Smooth muscle cell (in vitro differentiated cells): ENCODE measurements around the gene RAP1GAP2. TPM values are rescaled to one million over a fixed set of nuclear protein-coding genes. Genes with fewer than 3 reads are reported as not detected.

Source experiments
- DNase-seq: peaks from one replicate; lab custom pipeline; 2025; ENCODE audit not compliant: unreplicated experiment; lab: John Stamatoyannopoulos, UW
- H2AFZ ChIP-seq: fragments of 200-600 bp; sonication (generic); 2 replicates; pipeline ENCODE4 v1.6.0; 2016; ENCODE audit warnings: antibody characterized with exemption, low read depth, mild to moderate bottlenecking
- H3F3A ChIP-seq: fragments of 200-600 bp; sonication (generic); 2 replicates; pipeline ENCODE4 v1.6.0; 2017; ENCODE audit warnings: antibody characterized with exemption, low read depth
- H3K27ac ChIP-seq: fragments of 200-600 bp; sonication (generic); 2 replicates; pipeline ENCODE4 v1.5.1; 2016; ENCODE audit warnings: low read depth, mild to moderate bottlenecking
- H3K27me3 ChIP-seq: fragments of 200-600 bp; sonication (generic); 2 replicates; pipeline ENCODE4 v1.6.1; 2016; ENCODE audit warnings: low read depth, mild to moderate bottlenecking
- H3K36me3 ChIP-seq: fragments of 200-600 bp; sonication (generic); 2 replicates; pipeline ENCODE4 v1.5.1; 2016; ENCODE audit warnings: low read depth
- H3K4me1 ChIP-seq: fragments of 200-600 bp; sonication (generic); 2 replicates; pipeline ENCODE4 v1.5.1; 2016; ENCODE audit warnings: low read depth
- H3K4me2 ChIP-seq: fragments of 200-600 bp; sonication (generic); 2 replicates; pipeline ENCODE4 v1.6.0; 2016; ENCODE audit warnings: mild to moderate bottlenecking
- H3K4me3 ChIP-seq: fragments of 200-600 bp; sonication (generic); 2 replicates; pipeline ENCODE4 v1.5.1; 2016; ENCODE audit warnings: mild to moderate bottlenecking
- H3K79me2 ChIP-seq: fragments of 200-600 bp; sonication (generic); 2 replicates; pipeline ENCODE4 v1.6.0; 2016; ENCODE audit warnings: low read depth, mild to moderate bottlenecking
- H3K9ac ChIP-seq: fragments of 200-600 bp; sonication (generic); 2 replicates; pipeline ENCODE4 v1.6.0; 2016; ENCODE audit warnings: low read depth
- H3K9me3 ChIP-seq: fragments of 200-600 bp; sonication (generic); replicated peaks from 2 replicates; pipeline ENCODE4 v1.5.1; 2016; ENCODE audit warnings: low read depth
- H4K20me1 ChIP-seq: fragments of 200-600 bp; sonication (generic); 2 replicates; pipeline ENCODE4 v1.6.0; 2016; ENCODE audit warnings: low read depth
- WGBS: methylation state at CpG from one replicate; pipeline ENCODE4 v1.1.7; 2016; ENCODE audit warnings: low lambda C conversion rate; 5-methylcytosine and 5-hydroxymethylcytosine counted together
- polyA plus RNA-seq: library from polyadenylated mRNA; unstranded; fragments of >200 nt; fragmentation: Nextera tagmentation; extraction: Ambion mirVana; gene quantifications from 2 replicates; pipeline ENCODE4 v1.2.1, GENCODE V29; 2016
- total RNA-seq: library from RNA; depleted of rRNA; stranded (reverse); fragments of >200 nt; gene quantifications from 2 replicates; pipeline ENCODE4 v1.2.3, GENCODE V29; 2014
- TF ChIP-seq, protein P1 (sequence below): fragments of 200-600 bp; sonication (generic); IDR thresholded peaks from 2 replicates; pipeline ENCODE4 v1.5.1; 2017; ENCODE audit warnings: borderline replicate concordance, mild to moderate bottlenecking, antibody characterized with exemption; ENCODE audit not compliant: insufficient read depth, poor library complexity, severe bottlenecking

The RAP1GAP2 gene
- total and polyA plus RNA-seq, 2 experiments from 2014 or later: 0.31 to 0.99 TPM

DNA sequence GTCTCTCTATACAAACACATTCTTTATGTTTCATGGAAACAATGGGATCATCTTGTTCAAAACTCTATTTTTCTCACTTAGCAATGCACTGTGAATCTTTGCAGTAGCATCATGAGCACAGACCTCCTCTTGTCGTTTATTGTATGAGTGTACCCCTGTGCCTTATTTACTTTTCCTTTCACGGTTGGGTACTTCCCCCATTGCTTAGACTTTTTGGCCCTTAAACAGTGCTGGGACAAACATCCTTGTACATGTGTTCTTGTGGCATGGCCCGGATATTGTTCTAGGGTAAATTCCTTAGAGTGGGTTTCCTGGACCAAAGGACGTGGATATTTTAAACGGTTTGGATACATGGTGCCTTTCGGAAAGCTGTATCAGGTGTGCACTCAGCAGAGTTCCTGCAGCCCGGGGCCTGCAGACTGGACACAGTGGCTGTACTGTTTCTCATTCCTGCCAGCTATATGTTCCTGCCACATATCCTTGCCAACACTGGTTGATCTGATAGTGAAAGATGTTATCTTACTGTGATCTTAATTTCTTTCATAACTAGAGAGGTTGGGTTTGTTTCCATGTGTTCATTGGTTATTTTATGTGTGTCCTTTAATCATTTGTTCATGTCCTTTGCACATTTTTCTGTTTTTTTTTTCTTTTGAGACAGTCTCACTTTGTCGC, 156.1 kb downstream of the RAP1GAP2 start:
- no peaks in the 10 kb centered on the region for H3K4me1 ChIP-seq
- DNase-seq: no peak

DNA sequence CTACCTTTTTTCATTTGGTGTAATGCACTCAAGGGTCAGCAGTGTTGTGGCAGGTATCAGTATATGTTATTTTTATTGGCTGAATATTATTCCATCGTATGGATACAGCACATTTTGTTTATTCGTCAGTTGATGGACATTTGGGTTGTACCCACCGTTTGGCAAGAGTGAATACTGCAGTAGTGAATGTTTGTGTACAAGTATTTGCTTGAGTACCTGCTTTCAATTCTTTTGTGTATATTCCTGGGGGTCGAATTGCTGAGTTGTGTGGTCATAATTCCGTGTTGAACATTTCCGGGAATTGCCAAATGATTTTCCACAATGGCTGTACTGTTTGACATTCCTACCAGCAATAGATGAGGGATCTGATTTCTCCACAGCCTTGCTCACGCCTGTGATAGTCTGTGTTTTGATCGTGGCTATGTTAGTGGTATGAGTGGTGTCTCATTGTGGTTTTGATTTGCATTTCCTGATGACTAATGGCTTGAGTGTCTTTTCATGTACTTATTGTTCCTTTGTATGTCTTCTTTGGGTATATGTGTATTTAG, 158.7 kb downstream of the RAP1GAP2 start:
- Histone ChIP-seq H4K20me1 (no peaks in the 10 kb centered on the region), H3K9ac (peak overlapping the region; percentile 48), H3F3A (no peaks in the 10 kb centered on the region), H3K36me3 (no peaks in the 10 kb centered on the region), H3K27ac (peak overlapping the region; percentile 58), H3K27me3 (no peaks in the 10 kb centered on the region), H3K79me2 (no peaks in the 10 kb centered on the region), H3K9me3 (no peaks in the 10 kb centered on the region), H3K4me3 (no peak overlapping the region), H3K4me1 (no peaks in the 10 kb centered on the region), H3K4me2 (peak overlapping the region; percentile 67), H2AFZ (no peak overlapping the region)
- TF ChIP-seq, protein P1, sequence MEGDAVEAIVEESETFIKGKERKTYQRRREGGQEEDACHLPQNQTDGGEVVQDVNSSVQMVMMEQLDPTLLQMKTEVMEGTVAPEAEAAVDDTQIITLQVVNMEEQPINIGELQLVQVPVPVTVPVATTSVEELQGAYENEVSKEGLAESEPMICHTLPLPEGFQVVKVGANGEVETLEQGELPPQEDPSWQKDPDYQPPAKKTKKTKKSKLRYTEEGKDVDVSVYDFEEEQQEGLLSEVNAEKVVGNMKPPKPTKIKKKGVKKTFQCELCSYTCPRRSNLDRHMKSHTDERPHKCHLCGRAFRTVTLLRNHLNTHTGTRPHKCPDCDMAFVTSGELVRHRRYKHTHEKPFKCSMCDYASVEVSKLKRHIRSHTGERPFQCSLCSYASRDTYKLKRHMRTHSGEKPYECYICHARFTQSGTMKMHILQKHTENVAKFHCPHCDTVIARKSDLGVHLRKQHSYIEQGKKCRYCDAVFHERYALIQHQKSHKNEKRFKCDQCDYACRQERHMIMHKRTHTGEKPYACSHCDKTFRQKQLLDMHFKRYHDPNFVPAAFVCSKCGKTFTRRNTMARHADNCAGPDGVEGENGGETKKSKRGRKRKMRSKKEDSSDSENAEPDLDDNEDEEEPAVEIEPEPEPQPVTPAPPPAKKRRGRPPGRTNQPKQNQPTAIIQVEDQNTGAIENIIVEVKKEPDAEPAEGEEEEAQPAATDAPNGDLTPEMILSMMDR: no peak
- DNase-seq: no peak
- WGBS: 46% methylated on average over 8 of the region's 8 CpGs

More for the DNA sequence above, 156.1 kb downstream of the RAP1GAP2 start:
- H3K9me3 ChIP-seq: no peaks in the 10 kb centered on the region
- TF ChIP-seq, protein P1: no peak
- H3K27me3 ChIP-seq: no peaks in the 10 kb centered on the region
- H3K36me3 ChIP-seq: no peaks in the 10 kb centered on the region
- H3K27ac ChIP-seq: no peak overlapping the region
- H3K4me3 ChIP-seq: no peak overlapping the region
- no peaks in the 10 kb centered on the region for H4K20me1 ChIP-seq
- 91% methylated on average over 8 of the region's 8 CpGs for WGBS
- no peak overlapping the region for H2AFZ ChIP-seq
- no peaks in the 10 kb centered on the region for H3F3A ChIP-seq
- H3K9ac ChIP-seq: no peak overlapping the region
- H3K79me2 ChIP-seq: no peaks in the 10 kb centered on the region
- no peak overlapping the region for H3K4me2 ChIP-seq

DNA sequence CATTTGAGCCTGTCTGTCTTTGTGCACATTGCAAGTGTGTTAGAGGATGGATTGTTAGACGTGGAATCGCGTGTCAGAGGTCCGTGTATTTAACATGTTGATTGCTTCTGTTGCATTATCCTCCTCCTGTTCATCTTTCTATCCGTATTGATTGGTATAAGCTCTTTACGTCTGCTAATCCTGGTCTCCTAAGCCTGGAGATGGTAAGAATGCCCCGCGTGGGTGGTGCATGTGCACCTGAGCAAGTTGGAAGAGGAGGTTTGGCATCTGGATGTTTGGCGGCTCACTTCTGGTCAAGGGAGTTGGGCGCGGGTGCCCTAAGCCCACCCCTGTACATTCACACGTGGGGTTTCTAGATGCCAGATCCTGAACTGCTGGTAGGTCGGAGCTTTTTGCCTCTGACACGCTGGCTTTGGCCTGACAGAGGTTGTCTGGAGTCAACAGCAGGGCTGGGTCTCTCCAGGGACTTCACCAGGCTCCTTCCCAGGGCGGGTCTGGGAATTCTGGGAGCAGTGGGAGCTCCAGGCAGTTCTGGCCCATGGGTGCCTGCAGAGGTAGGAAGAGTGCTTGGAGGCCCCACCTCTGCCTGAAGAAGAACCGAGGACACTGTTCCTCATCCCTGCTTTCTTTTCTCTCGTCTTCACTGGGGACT, 159.8 kb downstream of the RAP1GAP2 start:
- no peak for DNase-seq
- H3K36me3 ChIP-seq: no peaks in the 10 kb centered on the region
- no peak overlapping the region for H3K9ac ChIP-seq
- H3K27ac ChIP-seq: no peak overlapping the region
- H3K4me3 ChIP-seq: no peak overlapping the region
- TF ChIP-seq, protein P1: no peak
- H3K4me2 ChIP-seq: peak overlapping the region; percentile 67
- 95% methylated on average over 17 of the region's 17 CpGs for WGBS
- H3K9me3 ChIP-seq: no peaks in the 10 kb centered on the region
- no peaks in the 10 kb centered on the region for H4K20me1 ChIP-seq
- no peak overlapping the region for H2AFZ ChIP-seq
- H3K79me2 ChIP-seq: no peaks in the 10 kb centered on the region
- no peaks in the 10 kb centered on the region for H3K27me3 ChIP-seq
- no peaks in the 10 kb centered on the region for H3F3A ChIP-seq
- H3K4me1 ChIP-seq: no peaks in the 10 kb centered on the region
